ENCODE measurements around the gene TAF11L14. TPM values are rescaled to one million over a fixed set of nuclear protein-coding genes. Genes with fewer than 3 reads are reported as not detected.

TAF11L14 gene
- total and polyA plus RNA-seq, 2 of the 4 experiments (the other 2 are of a cell fraction): not detected

GRCh38 chr5:17614872-17615605 lies 19.2 kb upstream of the TAF11L14 start:
- Histone ChIP-seq H2AK9ac (replicated peaks; ENCODE audit: low read depth, low read length, poor library complexity) (no peak overlapping the region), H2BK5ac (ENCODE audit: low read depth, low read length, poor library complexity, severe bottlenecking) (no peak overlapping the region), H3K14ac (replicated peaks; ENCODE audit: low read depth, low read length) (no peak overlapping the region), H2BK15ac (ENCODE audit: low read depth, low read length) (no peak overlapping the region), H4K5ac (ENCODE audit: low read depth, low read length) (no peak overlapping the region), H3K18ac (ENCODE audit: low read depth, low read length) (no peak overlapping the region), H2AFZ (replicated peaks; ENCODE audit: low read length, poor library complexity) (no peak overlapping the region), H3K27ac (ENCODE audit: insufficient read depth, low read length) (no peak overlapping the region), H3K4me1 (ENCODE audit: control insufficient read depth, insufficient read depth, low read length) (no peaks in the 10 kb centered on the region), H2BK120ac (ENCODE audit: low read depth, low read length) (no peak overlapping the region), H3K4me2 (ENCODE audit: low read depth, low read length) (no peak overlapping the region), H3K36me3 (ENCODE audit: control insufficient read depth, insufficient read depth, low read length) (no peaks in the 10 kb centered on the region), H2BK20ac (ENCODE audit: low read depth, low read length) (no peak overlapping the region), H3K4me3 (ENCODE audit: insufficient read depth, low read depth, low read length) (no peak overlapping the region), H3K23ac (ENCODE audit: low read depth, low read length) (no peak overlapping the region), H3K79me1 (ENCODE audit: low read depth in 1 of 2, low read length in 2 of 2) (no peaks in the 10 kb centered on the region), H4K8ac (ENCODE audit: low read depth in 2 of 2, low read length in 2 of 2) (no peak overlapping the region), H3K9me1 (ENCODE audit: insufficient read depth, low read length) (no peaks in the 10 kb centered on the region), H4K91ac (ENCODE audit: insufficient read depth, low read depth, low read length) (no peak overlapping the region), H3K4ac (ENCODE audit: low read depth, low read length) (no peak overlapping the region), H3K27me3 (ENCODE audit: control insufficient read depth, insufficient read depth, low read length) (no peaks in the 10 kb centered on the region), H3K9ac (ENCODE audit: low read depth, low read length) (no peak overlapping the region), H4K20me1 (ENCODE audit: insufficient read depth, low read length) (no peaks in the 10 kb centered on the region), H3K56ac (ENCODE audit: extremely low read depth, insufficient read depth, low read length) (no peak overlapping the region), H2AK5ac (ENCODE audit: low read depth, low read length) (no peak overlapping the region), H3K9me3 (ENCODE audit: control insufficient read depth, insufficient read depth, low read length) (no peaks in the 10 kb centered on the region)
- WGBS, 2 experiments (ENCODE audit: extremely low coverage in 2 of 2, insufficient read length in 1 of 2): 76% methylated on average over 8 of the region's 17 CpGs; no CpG with 5 or more reads in 1 of the 2 experiments
- DNase-seq (no peak), ATAC-seq (ENCODE audit: low read depth) (no peak)
- intact Hi-C loops (cut with micrococcal nuclease): no loop called here
- POLR2A ChIA-PET (ENCODE audit: unreplicated experiment): no interaction called here
- in situ Hi-C loops (cut with MboI; ENCODE audit: low sequenced_read_pairs): no loop called here
- BruUV-seq (replicated peaks): no TSS peak
- dilution Hi-C loops (cut with HindIII; ENCODE audit: low sequenced_read_pairs, unreplicated experiment): no loop called here
- CTCF ChIA-PET: no interaction called here
- no peak for TF ChIP-seq USF2 (IDR thresholded peaks at IDR 0.05; ENCODE audit: low read depth, low read length)
- no peak for TF ChIP-seq MAFK (IDR thresholded peaks at IDR 0.05; ENCODE audit: low read depth, low read length)
- no peak for TF ChIP-seq RFX5 (IDR thresholded peaks at IDR 0.05; ENCODE audit: low read depth, low read length)
- TF ChIP-seq MAZ (IDR thresholded peaks at IDR 0.05; ENCODE audit: borderline replicate concordance, low read depth, low read length): no peak
